ENCODE data around the gene MTRF1L. TPM values are rescaled to one million over a fixed set of nuclear protein-coding genes. Genes with fewer than 3 reads are reported as not detected.

MTRF1L gene
- total RNA-seq, 2 donors from 2014 or later, result 21.4 to 26.4 TPM

DNA sequence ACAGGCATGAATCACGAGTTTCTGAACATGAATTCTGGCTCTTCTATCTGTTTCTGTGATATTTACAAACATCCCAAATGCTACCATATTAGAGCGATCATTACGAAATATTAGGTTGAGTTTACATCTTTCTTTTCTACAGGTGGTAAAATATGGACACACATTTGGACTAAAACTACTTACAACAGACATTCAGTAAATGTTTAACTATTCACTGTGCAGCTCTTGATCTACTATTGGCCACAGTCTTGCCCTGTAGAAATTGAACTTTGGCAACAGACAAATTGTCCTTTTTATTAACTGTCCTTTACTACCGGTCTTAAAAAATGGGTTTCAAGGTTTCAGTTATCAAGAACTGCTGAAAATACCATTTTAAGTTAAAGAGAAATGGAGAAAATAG, 26.5 kb upstream of the MTRF1L start:
- Histone ChIP-seq H3K4me1 (peaks cover 0 to 5% of the 10 kb centered on the region in 2 donors), H3K4me3 (no peak overlapping the region), H3K9me3 (no peaks in the 10 kb centered on the region), H3K27me3 (no peaks in the 10 kb centered on the region), H3K36me3 (no peaks in the 10 kb centered on the region), H3K27ac (no peak overlapping the region)
- no peak for DNase-seq (ENCODE audit: low spot score)
- TF ChIP-seq, protein P1, sequence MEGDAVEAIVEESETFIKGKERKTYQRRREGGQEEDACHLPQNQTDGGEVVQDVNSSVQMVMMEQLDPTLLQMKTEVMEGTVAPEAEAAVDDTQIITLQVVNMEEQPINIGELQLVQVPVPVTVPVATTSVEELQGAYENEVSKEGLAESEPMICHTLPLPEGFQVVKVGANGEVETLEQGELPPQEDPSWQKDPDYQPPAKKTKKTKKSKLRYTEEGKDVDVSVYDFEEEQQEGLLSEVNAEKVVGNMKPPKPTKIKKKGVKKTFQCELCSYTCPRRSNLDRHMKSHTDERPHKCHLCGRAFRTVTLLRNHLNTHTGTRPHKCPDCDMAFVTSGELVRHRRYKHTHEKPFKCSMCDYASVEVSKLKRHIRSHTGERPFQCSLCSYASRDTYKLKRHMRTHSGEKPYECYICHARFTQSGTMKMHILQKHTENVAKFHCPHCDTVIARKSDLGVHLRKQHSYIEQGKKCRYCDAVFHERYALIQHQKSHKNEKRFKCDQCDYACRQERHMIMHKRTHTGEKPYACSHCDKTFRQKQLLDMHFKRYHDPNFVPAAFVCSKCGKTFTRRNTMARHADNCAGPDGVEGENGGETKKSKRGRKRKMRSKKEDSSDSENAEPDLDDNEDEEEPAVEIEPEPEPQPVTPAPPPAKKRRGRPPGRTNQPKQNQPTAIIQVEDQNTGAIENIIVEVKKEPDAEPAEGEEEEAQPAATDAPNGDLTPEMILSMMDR (IDR thresholded peaks at IDR 0.05), result no peak

DNA sequence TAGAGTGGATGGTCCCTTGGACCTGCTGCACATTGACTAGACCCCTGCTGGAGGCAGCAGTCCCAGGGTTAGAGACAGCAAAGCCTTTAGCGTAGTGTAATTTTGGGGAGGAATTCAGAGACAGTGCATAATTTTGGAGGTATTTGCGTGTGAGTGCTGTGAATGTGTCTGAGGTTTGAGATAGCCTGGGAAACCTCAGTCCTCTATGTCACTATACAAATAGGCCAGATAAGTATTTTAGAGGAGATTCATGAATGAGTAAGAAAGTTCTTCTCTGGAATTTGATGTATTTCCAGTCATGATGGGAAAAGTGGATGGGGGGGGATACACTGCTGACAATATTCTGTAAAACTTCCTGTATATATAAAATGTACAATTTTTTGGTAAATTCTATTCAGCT, 25.8 kb upstream of the MTRF1L start:
- Histone ChIP-seq H3K27me3 (no peaks in the 10 kb centered on the region), H3K36me3 (no peaks in the 10 kb centered on the region), H3K4me3 (no peak overlapping the region), H3K27ac (no peak overlapping the region), H3K9me3 (no peaks in the 10 kb centered on the region), H3K4me1 (peaks cover 0 to 5% of the 10 kb centered on the region in 2 donors)
- TF ChIP-seq, protein P1 (IDR thresholded peaks at IDR 0.05), result no peak
- no peak for DNase-seq (ENCODE audit: low spot score)

DNA sequence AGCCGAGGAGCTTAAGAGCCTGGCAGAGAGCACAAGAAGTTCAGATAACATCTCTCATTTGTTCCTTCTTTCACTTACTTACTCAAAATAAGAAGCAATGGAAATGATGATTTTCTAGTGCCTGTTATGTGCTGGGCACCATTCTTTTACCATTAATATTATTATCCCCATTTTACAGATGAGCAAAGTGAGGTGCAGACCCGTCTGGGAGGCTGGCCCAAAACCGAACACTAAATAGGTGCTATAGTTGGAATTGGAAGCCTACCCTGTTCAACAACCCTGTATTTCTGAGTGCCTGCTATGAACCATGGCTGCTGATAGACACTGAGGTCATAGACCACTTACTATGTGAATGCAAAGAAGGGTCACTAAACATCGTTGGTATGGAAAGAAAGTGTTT, 25.0 kb upstream of the MTRF1L start:
- TF ChIP-seq, protein P1 (IDR thresholded peaks at IDR 0.05), result no peak
- no peak for DNase-seq (ENCODE audit: low spot score)
- H3K27ac ChIP-seq, result no peak overlapping the region
- H3K4me1 ChIP-seq, result peaks cover 0 to 5% of the 10 kb centered on the region in 2 donors
- no peak overlapping the region for H3K4me3 ChIP-seq
- no peaks in the 10 kb centered on the region for H3K27me3 ChIP-seq
- H3K36me3 ChIP-seq, result no peaks in the 10 kb centered on the region
- no peaks in the 10 kb centered on the region for H3K9me3 ChIP-seq

DNA sequence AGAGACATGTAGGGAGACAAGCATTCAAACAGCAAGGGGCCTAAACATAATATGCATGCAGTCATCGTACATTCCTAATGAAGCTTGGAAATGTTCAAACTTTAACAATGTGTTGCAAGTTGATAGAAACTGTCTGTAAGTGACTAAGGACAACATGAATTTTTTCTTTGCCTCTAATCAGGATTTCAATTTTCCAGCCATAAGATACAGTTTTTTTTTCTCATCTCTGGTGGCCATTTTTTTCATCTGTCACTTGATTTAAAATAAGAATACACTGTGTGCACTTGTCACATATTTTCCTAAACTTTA, 22.2 kb upstream of the MTRF1L start:
- no peak for DNase-seq (ENCODE audit: low spot score)
- no peak overlapping the region for H3K4me3 ChIP-seq

DNA sequence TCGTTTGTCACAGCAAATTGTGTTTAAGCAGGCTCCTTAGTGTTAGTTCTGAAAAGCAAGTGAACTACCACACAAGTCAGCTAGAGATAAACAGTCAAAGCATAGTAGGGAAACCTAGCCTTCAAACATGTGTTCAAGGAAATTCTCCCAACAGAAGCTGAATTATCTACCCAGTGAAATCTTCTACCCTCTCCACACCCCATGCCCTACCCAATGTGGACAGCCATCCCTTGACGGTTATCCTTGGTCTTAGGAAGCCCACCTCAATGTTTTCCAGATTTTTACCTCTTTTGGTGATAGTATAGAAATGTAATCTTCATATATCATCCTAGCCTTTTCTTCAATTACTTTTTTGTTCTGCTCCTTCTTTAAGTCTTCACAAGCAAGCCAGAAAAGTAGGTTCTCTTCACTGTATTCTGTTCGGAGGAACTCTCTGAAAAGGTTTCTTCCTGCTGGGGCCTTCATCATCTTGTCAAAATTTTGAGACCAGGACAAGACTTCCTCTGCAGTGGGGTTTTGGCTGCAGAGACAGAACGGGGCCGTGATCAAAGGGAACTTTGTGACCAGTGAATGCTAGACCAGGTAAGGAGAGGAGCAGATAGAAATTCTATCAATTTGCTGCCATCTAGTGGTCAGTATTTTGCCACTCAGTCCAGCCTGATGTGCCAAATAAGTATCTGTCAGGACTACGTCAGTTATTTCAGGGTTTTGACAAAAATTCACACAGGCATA, 21.6 kb upstream of the MTRF1L start:
- Histone ChIP-seq H3K36me3 (no peaks in the 10 kb centered on the region), H3K27me3 (no peaks in the 10 kb centered on the region), H3K4me1 (peaks cover 0 to 5% of the 10 kb centered on the region in 2 donors), H3K9me3 (no peaks in the 10 kb centered on the region), H3K27ac (no peak overlapping the region), H3K4me3 (no peak overlapping the region)
- TF ChIP-seq, protein P1 (IDR thresholded peaks at IDR 0.05), result peak; percentile 62 to 82
- no peak for DNase-seq (ENCODE audit: low spot score)

More for the DNA sequence above, 22.2 kb upstream of the MTRF1L start:
- Histone ChIP-seq H3K36me3 (no peaks in the 10 kb centered on the region), H3K4me1 (peaks cover 0 to 5% of the 10 kb centered on the region in 2 donors), H3K27me3 (no peaks in the 10 kb centered on the region), H3K9me3 (no peaks in the 10 kb centered on the region), H3K27ac (no peak overlapping the region)
- TF ChIP-seq, protein P1 (IDR thresholded peaks at IDR 0.05), result peak in 1 of 2 donors; percentile 18

DNA sequence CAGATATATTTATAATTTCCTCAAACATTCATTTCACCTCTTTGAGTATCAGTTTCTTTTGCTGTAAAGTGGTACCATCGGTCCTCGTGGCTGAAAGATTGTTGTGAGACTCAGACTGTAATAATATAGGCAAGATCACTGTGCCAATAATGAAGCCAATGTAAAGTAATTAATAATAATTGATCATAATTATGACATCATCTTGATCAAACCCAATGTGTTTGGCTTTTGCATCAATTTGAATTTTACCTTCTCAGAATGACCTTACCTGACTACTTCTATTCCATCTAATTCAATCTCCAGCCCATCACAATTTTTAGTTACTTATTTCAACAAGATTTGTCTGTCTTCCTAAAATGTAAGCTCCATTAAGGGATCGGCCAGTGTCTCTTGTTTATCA, 15.8 kb upstream of the MTRF1L start:
- no peaks in the 10 kb centered on the region for H3K27me3 ChIP-seq
- no peak overlapping the region for H3K27ac ChIP-seq
- no peak overlapping the region for H3K4me3 ChIP-seq
- no peak for DNase-seq (ENCODE audit: low spot score)
- TF ChIP-seq, protein P1 (IDR thresholded peaks at IDR 0.05), result no peak
- no peaks in the 10 kb centered on the region for H3K4me1 ChIP-seq
- no peaks in the 10 kb centered on the region for H3K9me3 ChIP-seq
- H3K36me3 ChIP-seq, result no peaks in the 10 kb centered on the region

Measured in right atrium auricular region (tissue), 2 donors.